Superior temporal gyrus (tissue), 1 donor: Measurements from ENCODE around the gene CCDC121.

Experiments
- DNase-seq: peaks from one replicate; pipeline ENCODE4 v3.0.0-alpha.2; 2016; ENCODE audit errors: extremely low spot score

The CCDC121 gene, protein sequence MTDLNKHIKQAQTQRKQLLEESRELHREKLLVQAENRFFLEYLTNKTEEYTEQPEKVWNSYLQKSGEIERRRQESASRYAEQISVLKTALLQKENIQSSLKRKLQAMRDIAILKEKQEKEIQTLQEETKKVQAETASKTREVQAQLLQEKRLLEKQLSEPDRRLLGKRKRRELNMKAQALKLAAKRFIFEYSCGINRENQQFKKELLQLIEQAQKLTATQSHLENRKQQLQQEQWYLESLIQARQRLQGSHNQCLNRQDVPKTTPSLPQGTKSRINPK

GRCh38 chr2:27628767-27629709, at the start of gene CCDC121, which contains the start of gene GPN1:
Gene CCDC121, minus strand, starts transcription at chr2:27629012. Its CDS starts 1,213 bp downstream, at chr2:27627799.
Gene GPN1, plus strand, starts transcription at chr2:27629050. Its CDS starts 9 bp downstream, at chr2:27629059.
- DNase-seq: peak; percentile 91

- DNase-seq: no peak
Measured at GRCh38 chr2:27672723-27673486, 44.1 kb upstream of the CCDC121 start.

GRCh38 chr2:27671235-27671634, 42.4 kb upstream of the CCDC121 start:
- DNase-seq: no peak

GRCh38 chr2:27667446-27667845, 38.6 kb upstream of the CCDC121 start:
- DNase-seq: no peak

DNA sequence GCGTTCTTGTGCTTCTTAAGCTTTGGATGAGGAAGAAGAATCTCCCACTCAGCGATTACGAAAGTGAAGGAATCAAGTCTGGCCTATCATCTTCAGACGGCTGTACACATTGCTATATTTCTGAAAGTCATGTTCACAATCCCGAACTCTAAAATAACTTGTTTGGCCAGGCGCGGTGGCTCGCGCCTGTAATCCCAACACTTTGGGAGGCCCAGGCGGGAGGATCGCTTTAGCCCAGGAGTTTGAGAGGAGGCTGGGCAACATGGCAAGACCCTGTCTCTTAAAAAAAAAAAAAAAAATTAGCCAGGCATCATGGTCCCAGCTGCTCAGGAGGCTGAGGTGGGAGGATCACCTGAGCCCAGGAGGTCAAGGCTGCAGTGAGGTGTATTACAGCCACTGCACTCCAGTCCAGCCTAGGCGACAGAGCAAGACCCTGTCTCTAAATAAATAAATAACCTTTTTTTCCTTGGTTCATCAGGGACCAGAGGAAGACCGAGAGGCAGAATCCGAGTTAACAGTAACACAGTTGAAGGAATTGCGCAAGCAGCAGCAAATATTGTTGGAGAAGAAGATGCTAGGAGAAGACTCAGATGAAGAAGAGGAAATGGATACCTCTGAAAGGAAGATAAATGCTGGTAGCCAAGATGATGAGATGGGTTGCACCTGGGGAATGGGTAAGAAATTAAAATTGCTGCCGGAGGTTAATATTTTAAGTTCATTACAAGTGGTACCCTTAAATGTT, 36.0 kb upstream of the CCDC121 start:
- DNase-seq: no peak

- no peak for DNase-seq
Measured at GRCh38 chr2:27664154-27664574, 35.4 kb upstream of the CCDC121 start.

DNA sequence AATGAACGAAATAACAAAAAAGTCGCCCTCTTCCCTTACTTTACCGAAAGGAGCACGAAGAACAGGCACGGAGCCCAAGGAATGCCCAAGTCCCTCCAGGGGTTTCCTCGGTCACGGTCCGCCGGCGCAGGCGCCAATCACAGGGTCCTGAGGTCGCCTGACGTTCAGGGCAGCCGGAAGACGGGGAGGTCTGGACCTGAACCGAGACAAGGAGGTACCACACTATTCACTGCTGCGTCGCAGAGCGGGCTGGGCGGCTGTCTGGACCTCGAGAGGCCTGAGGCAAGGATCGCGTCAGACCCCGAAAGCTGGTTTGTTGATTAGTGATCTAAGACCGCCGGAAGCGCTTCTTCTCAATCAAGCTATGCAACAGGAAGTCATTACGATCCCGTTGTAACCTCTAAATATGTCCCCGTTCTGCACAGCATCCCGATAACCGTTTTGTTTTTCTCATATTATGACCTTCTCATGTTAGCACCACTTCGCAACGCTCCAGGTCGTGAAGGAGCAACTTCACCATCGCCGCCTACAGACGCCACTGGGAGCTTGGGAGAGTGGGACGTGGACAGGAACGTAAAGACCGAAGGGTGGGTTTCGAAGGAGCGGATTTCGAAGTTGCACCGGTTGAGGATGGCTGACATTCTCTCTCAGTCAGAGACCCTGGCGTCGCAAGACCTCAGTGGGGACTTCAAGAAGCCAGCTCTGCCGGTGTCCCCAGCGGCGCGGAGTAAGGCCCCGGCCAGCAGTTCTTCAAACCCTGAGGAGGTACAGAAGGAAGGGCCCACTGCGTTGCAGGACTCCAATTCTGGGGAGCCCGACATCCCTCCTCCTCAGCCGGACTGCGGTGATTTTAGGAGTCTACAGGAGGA, 34.7 kb upstream of the CCDC121 start, which contains the start of the genes SLC4A1AP and SUPT7L:
Gene SLC4A1AP, plus strand, starts transcription at position 605 of the 869 bp plus-strand sequence. Its CDS starts 26 bp downstream, at position 631.
Gene SUPT7L, minus strand, starts transcription at position 330 of the 869 bp plus-strand sequence. CDS start 1,422 bp downstream, outside the sequence.
- DNase-seq: peak; percentile 93

GRCh38 chr2:27661371-27661770, 32.6 kb upstream of the CCDC121 start:
- DNase-seq: no peak

GRCh38 chr2:27655155-27655951, 26.5 kb upstream of the CCDC121 start:
- DNase-seq: no peak

DNA sequence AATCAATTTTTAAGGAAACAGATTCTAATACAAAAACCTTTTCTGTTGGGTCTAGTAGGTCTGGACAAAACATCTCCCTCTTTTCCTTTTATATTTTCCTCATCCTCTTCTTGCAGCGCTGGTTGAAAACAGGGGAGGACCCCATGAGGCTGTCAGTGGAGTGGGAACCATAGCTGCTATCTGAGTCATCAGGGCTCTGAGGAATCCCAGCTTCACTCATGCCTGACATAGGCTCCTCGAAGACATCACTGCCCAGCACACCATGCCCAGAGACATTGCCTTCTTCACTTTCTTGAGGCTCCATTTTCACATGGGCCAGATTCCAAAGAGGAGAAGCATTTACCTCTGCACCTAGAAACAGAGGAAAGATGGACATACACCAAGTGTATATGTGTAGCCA, 24.6 kb upstream of the CCDC121 start:
- DNase-seq: no peak

DNA sequence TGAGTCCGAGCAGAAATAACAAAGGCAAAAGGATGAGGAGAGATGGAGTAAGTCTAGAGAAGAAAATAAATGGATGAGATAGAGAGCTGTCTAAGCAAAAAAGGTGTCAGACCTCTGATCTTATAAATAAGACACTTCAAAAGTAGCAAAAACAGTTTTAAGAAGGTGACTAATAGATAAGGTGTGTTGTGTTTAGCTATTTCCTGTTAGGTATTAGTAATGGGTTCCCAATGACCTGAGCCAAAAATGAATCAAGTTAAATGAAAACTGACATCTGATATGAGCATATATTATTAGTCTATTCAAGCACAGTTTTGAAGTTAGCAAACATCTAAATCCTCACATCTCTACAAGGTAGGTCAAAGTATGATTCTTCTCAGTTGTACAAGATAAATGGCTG, 24.0 kb upstream of the CCDC121 start:
- no peak for DNase-seq

- no peak for DNase-seq
Measured at GRCh38 chr2:27652341-27652740, 23.5 kb upstream of the CCDC121 start.

DNA sequence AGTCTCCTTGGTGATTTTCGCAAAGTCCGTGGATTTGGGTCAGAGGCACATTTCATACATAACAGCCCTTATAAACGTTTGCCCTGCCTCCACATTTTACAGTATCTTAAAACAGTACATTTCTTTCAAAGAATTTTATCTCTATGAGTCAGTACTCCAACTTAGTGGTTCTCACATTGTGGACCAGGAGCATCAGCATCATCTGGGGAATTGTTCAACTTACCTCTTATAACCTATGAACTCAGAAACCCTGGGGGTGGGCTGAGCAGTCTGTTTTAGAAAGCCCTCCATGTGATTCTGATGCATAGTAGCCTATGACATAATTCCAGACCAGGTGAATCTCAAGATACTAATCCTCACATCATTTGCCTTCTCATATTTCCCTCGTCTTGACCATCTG, 22.2 kb upstream of the CCDC121 start:
- DNase-seq: no peak

DNA sequence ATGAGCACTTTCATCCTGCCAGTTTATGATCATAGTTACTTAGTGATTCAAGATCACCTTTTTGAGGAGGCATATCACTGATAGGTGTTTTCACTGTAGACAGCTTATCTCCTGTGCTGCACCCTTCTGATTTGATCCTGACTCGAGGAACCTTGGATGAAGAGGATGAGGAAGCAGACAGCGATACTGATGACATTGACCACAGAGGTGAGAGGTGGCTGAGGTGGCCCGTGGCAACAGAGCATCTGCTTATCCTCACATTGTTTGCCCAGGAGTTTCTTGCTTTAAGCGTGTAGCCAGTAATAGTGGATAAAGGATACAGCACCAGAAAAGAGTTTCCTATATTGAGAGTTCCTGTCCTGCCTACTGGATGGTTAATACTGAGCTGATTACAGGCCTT, 18.9 kb upstream of the CCDC121 start:
- no peak for DNase-seq

GRCh38 chr2:27647289-27647688, 18.5 kb upstream of the CCDC121 start:
- no peak for DNase-seq

- DNase-seq: no peak
Measured at GRCh38 chr2:27645197-27645596, 16.4 kb upstream of the CCDC121 start.

GRCh38 chr2:27640722-27641245, 12.0 kb upstream of the CCDC121 start:
- DNase-seq: no peak

GRCh38 chr2:27638709-27639108, 9.9 kb upstream of the CCDC121 start:
- no peak for DNase-seq
